SHP77 (cell line): ENCODE measurements around the gene EIF4A3.

Experiments used
- DNase-seq, 2 experiments: peaks; one replicate each; lab custom pipeline; 2025; lab: John Stamatoyannopoulos, UW

Gene EIF4A3

GRCh38 chr17:80133626-80133970 lies 13.3 kb downstream of the EIF4A3 start:
- no peak for DNase-seq

GRCh38 chr17:80132906-80133625 lies 13.9 kb downstream of the EIF4A3 start:
- no peak for DNase-seq

GRCh38 chr17:80130992-80131391 lies 15.9 kb downstream of the EIF4A3 start:
- no peak for DNase-seq

GRCh38 chr17:80129006-80129565 lies 17.8 kb downstream of the EIF4A3 start:
- DNase-seq, result no peak

- no peak for DNase-seq
These were observed 20.5 kb downstream of the EIF4A3 start for GRCh38 chr17:80126449-80126715.

GRCh38 chr17:80125656-80126448 lies 21.1 kb downstream of the EIF4A3 start:
- no peak for DNase-seq

GRCh38 chr17:80124351-80124981 lies 22.5 kb downstream of the EIF4A3 start:
- peak; percentile 82 to 85 for DNase-seq

- peak in 1 of 2 experiments; percentile 29 for DNase-seq
These were observed 23.1 kb downstream of the EIF4A3 start for GRCh38 chr17:80123791-80124190.

- DNase-seq, result no peak
These were observed 23.9 kb downstream of the EIF4A3 start for GRCh38 chr17:80122926-80123505.

GRCh38 chr17:80122026-80122575 lies 24.8 kb downstream of the EIF4A3 start:
- DNase-seq, result no peak

- DNase-seq, result no peak
These were observed 27.1 kb downstream of the EIF4A3 start for GRCh38 chr17:80119839-80120238.

GRCh38 chr17:80119271-80119791 lies 27.6 kb downstream of the EIF4A3 start:
- DNase-seq, result no peak

GRCh38 chr17:80118601-80119270 lies 28.2 kb downstream of the EIF4A3 start:
- DNase-seq, result no peak

- DNase-seq, result no peak
These were observed 29.2 kb downstream of the EIF4A3 start for GRCh38 chr17:80117491-80118401.

- no peak for DNase-seq
These were observed 30.0 kb downstream of the EIF4A3 start for GRCh38 chr17:80116921-80117380.

GRCh38 chr17:80116276-80116920 lies 30.5 kb downstream of the EIF4A3 start:
- DNase-seq, result no peak

- no peak for DNase-seq
These were observed 31.8 kb downstream of the EIF4A3 start for GRCh38 chr17:80115159-80115558.

- no peak for DNase-seq
These were observed 32.2 kb downstream of the EIF4A3 start for GRCh38 chr17:80114758-80115157.

- DNase-seq, result no peak
These were observed 33.9 kb downstream of the EIF4A3 start for GRCh38 chr17:80113033-80113484.
